GM12878 (cell line): Measurements from ENCODE around the gene TYSND1. TPM values are rescaled to one million over a fixed set of nuclear protein-coding genes. Genes with fewer than 3 reads are reported as not detected.

ENCODE experiments used
- ATAC-seq: fragments of 200-7000 bp; cut with Tn5 transposase; 3 replicates; pipeline ENCODE4 v1.9.1; 2020; ENCODE audit warnings: mild to moderate bottlenecking, moderate library complexity
- BruUV-seq: library from RNA; stranded (reverse); fragments of 400-500 nt; replicated peaks from 2 replicates; lab custom pipeline; 2021; lab: Mats Ljungman, UMichigan
- CTCF ChIA-PET: fragments of 300-600 bp; sonication (Branson Sonifier 250); formaldehyde crosslinking; extraction: SDS; loops from one replicate; lab custom pipeline; 2021; ENCODE audit warnings: inconsistent platforms; lab: Yijun Ruan, JAX
- POLR2A ChIA-PET: fragments of 350-600 bp; formaldehyde crosslinking; extraction: SDS; loops from one replicate; lab custom pipeline; 2021; ENCODE audit warnings: inconsistent platforms; lab: Charles Lee
- RAD21 ChIA-PET: fragments of 300-600 bp; sonication (Branson Sonifier 250); formaldehyde crosslinking; loops from one replicate; lab custom pipeline; 2023; ENCODE audit warnings: antibody characterized with exemption; ENCODE audit not compliant: unreplicated experiment; lab: Charles Lee
- SMC1A ChIA-PET: fragments of 300-600 bp; sonication (Branson Sonifier 250); formaldehyde crosslinking; loops from one replicate; lab custom pipeline; 2023; ENCODE audit not compliant: unreplicated experiment, uncharacterized antibody; lab: Charles Lee
- DNase-seq: peaks from one replicate; pipeline ENCODE4 v3.0.0-alpha.2; 2011; ENCODE audit warnings: low read depth, low spot score
- FAIRE-seq: peaks from 3 replicates; lab custom pipeline; 2011; peaks lifted over from hg19 to GRCh38; lab: Jason Lieb, UNC
- H2AFZ ChIP-seq: 2 replicates; pipeline ENCODE4 v1.6.0; 2011; ENCODE audit warnings: low read depth, low read length, control low read depth; ENCODE audit not compliant: control insufficient read depth
- H3K27ac ChIP-seq: 2 replicates; pipeline ENCODE4 v1.5.1; 2011; ENCODE audit warnings: control low read depth; ENCODE audit not compliant: control insufficient read depth, insufficient read depth
- H3K27me3 ChIP-seq, 2 experiments: replicated peaks in 1 of 2; 2 replicates each; pipeline versions ENCODE4 v1.6.0 to v1.6.1; 2011; ENCODE audit warnings: low read length in 1 of 2; ENCODE audit not compliant: control insufficient read depth in 2 of 2, insufficient read depth in 2 of 2
- H3K36me3 ChIP-seq, 2 experiments: 2 replicates each; pipeline ENCODE4 v1.5.1; 2011; ENCODE audit warnings: low read length in 1 of 2; ENCODE audit not compliant: control insufficient read depth in 2 of 2, insufficient read depth in 2 of 2
- H3K4me1 ChIP-seq: 2 replicates; pipeline ENCODE4 v1.6.1; 2011; ENCODE audit warnings: mild to moderate bottlenecking, low read length, moderate library complexity, mixed read lengths; ENCODE audit not compliant: control insufficient read depth, insufficient read depth
- H3K4me2 ChIP-seq: 2 replicates; pipeline ENCODE4 v1.6.0; 2011; ENCODE audit warnings: control low read depth; ENCODE audit not compliant: control insufficient read depth, insufficient read depth
- H3K4me3 ChIP-seq: fragments of 200-600 bp; sonication (generic); 2 replicates; pipeline ENCODE4 v1.5.1; 2016
- H3K79me2 ChIP-seq: 2 replicates; pipeline ENCODE4 v1.6.0; 2011; ENCODE audit warnings: low read length; ENCODE audit not compliant: control insufficient read depth, insufficient read depth
- H3K9ac ChIP-seq: 2 replicates; pipeline ENCODE4 v1.8.0; 2011; ENCODE audit warnings: low read length, control low read depth, mixed read lengths; ENCODE audit not compliant: control insufficient read depth, insufficient read depth
- H3K9me3 ChIP-seq: replicated peaks from 3 replicates; pipeline ENCODE4 v1.5.1; 2011; ENCODE audit warnings: mild to moderate bottlenecking, low read length; ENCODE audit not compliant: control insufficient read depth, insufficient read depth
- H4K20me1 ChIP-seq: 2 replicates; pipeline ENCODE4 v1.6.0; 2011; ENCODE audit not compliant: control insufficient read depth, insufficient read depth
- CBX5 ChIP-seq: sonication (generic); IDR thresholded peaks from 2 replicates; pipeline ENCODE4 v1.6.1; 2016; ENCODE audit warnings: low read depth, moderate library complexity, mild to moderate bottlenecking, inconsistent platforms
- CHD2 ChIP-seq: IDR thresholded peaks from 2 replicates; pipeline ENCODE4 v1.6.1; 2011; ENCODE audit warnings: low read depth, low read length, improper control_type of control experiment, borderline replicate concordance
- EGR1 ChIP-seq, 2 experiments: IDR thresholded peaks; 1 replicate in 1 of 2; 2 replicates in 1 of 2; pipeline ENCODE4 v1.6.1; 2011 to 2012; ENCODE audit warnings: low read depth in 2 of 2, low read length in 2 of 2, borderline replicate concordance in 1 of 2, mild to moderate bottlenecking in 1 of 2, moderate library complexity in 1 of 2
- EP300 ChIP-seq, 2 experiments: fragments of 150-350 bp in 1 of 2; IDR thresholded peaks; 2 replicates each; pipeline ENCODE4 v1.6.1; 2011 to 2012; ENCODE audit warnings: low read depth in 2 of 2, low read length in 2 of 2, borderline replicate concordance in 1 of 2, improper control_type of control experiment in 1 of 2, inconsistent platforms in 1 of 2; ENCODE audit not compliant: control insufficient read depth in 1 of 2
- ESRRA ChIP-seq: IDR thresholded peaks from 2 replicates; pipeline ENCODE4 v1.6.1; 2012; ENCODE audit warnings: mild to moderate bottlenecking, low read length, improper control_type of control experiment
- EZH2 ChIP-seq: IDR thresholded peaks from 2 replicates; pipeline ENCODE4 v1.6.1; 2012; ENCODE audit warnings: low read depth, mild to moderate bottlenecking, control low read depth, inconsistent platforms, low read length, borderline replicate concordance; ENCODE audit not compliant: control insufficient read depth
- LARP7 ChIP-seq: fragments of 450-650 bp; IDR thresholded peaks from 2 replicates; pipeline ENCODE4 v1.6.1; 2017; ENCODE audit warnings: mild to moderate bottlenecking
- NFXL1 ChIP-seq: fragments of 450-650 bp; IDR thresholded peaks from 2 replicates; pipeline ENCODE4 v1.6.1; 2017; ENCODE audit warnings: antibody characterized with exemption, mild to moderate bottlenecking, borderline replicate concordance
- NR2C1 ChIP-seq: fragments of 450-650 bp; IDR thresholded peaks from 2 replicates; pipeline ENCODE4 v1.6.1; 2017; ENCODE audit warnings: antibody characterized with exemption, mild to moderate bottlenecking, moderate library complexity
- PML ChIP-seq: IDR thresholded peaks from 2 replicates; pipeline ENCODE4 v1.6.1; 2012; ENCODE audit warnings: low read length, inconsistent platforms
- SRF ChIP-seq, 2 experiments: IDR thresholded peaks; 2 replicates each; pipeline ENCODE4 v1.6.1; 2011; ENCODE audit warnings: low read depth in 2 of 2, low read length in 2 of 2, mild to moderate bottlenecking in 1 of 2, moderate library complexity in 1 of 2
- SUPT20H ChIP-seq: IDR thresholded peaks from 2 replicates; pipeline ENCODE4 v1.6.1; 2011; ENCODE audit warnings: low read depth, mild to moderate bottlenecking, low read length, moderate library complexity, borderline replicate concordance; ENCODE audit not compliant: control insufficient read depth
- YY1 ChIP-seq: IDR thresholded peaks from 2 replicates; pipeline ENCODE4 v1.6.1; 2011; ENCODE audit warnings: low read depth, mild to moderate bottlenecking, low read length
- ZZZ3 ChIP-seq: IDR thresholded peaks from 2 replicates; pipeline ENCODE4 v1.6.1; 2011; ENCODE audit warnings: low read depth; ENCODE audit not compliant: control insufficient read depth, insufficient read length
- WGBS: methylation state at CpG from one replicate; pipeline ENCODE4 v1.1.6; 2016; ENCODE audit warnings: low lambda C conversion rate; ENCODE audit not compliant: insufficient replicate concordance, insufficient coverage; ENCODE audit errors: missing lambda C conversion rate; 5-methylcytosine and 5-hydroxymethylcytosine counted together
- in situ Hi-C: fragments of 300-500 bp; cut with MboI; formaldehyde crosslinking; loops from 9 replicates; pipeline ENCODE4 v1.14.3; 2018; ENCODE audit warnings: mixed read lengths
- intact Hi-C: fragments of 100-400 bp; cut with micrococcal nuclease; formaldehyde crosslinking; loops from one replicate; pipeline ENCODE4 v1.14.2; 2022; ENCODE audit not compliant: unreplicated experiment
- polyA plus RNA-seq, 11 experiments: library from polyadenylated mRNA; depleted of rRNA in 4 of 11; unstranded in 6 of 11; stranded (reverse) in 5 of 11; fragments of >200 nt; fragmentation: Nextera tagmentation in 4 of 11; fragmentation: Illumina TruSeq in 1 of 11; extraction: Ambion mirVana in 4 of 11; extraction: Trizol in 1 of 11; gene quantifications; 1 replicate in 1 of 11; 2 replicates in 10 of 11; pipeline versions ENCODE4 v1.2.1 to v1.2.3, GENCODE V29; 2011 to 2016; ENCODE audit warnings: inconsistent platforms in 2 of 11, missing spikeins in 2 of 11, low read depth in 1 of 11
- total RNA-seq, 4 experiments: library from RNA; depleted of rRNA in 3 of 4; stranded (reverse); fragments of >200 nt in 3 of 4; fragmentation: Illumina TruSeq in 1 of 4; extraction: Trizol in 1 of 4; gene quantifications; 2 replicates each; pipeline versions ENCODE4 v1.2.1 to v1.2.3, GENCODE V29; 2013 to 2021
- TF ChIP-seq, protein P1 (sequence below), 3 experiments: IDR thresholded peaks in 2 of 3; conservative IDR thresholded peaks in 1 of 3; 2 replicates each; pipeline ENCODE4 v1.5.1; 2011; ENCODE audit warnings: low read depth in 3 of 3, low read length in 3 of 3, mild to moderate bottlenecking in 3 of 3, control low read depth in 2 of 3, moderate library complexity in 2 of 3, inconsistent platforms in 1 of 3, mixed read lengths in 1 of 3; ENCODE audit not compliant: control insufficient read depth in 2 of 3, insufficient read depth in 1 of 3; ENCODE audit errors: extremely low read depth in 1 of 3
- TF ChIP-seq, protein P2 (sequence below): fragments of 450-650 bp; IDR thresholded peaks from 2 replicates; pipeline ENCODE4 v1.6.1; 2017; ENCODE audit warnings: low read depth, mild to moderate bottlenecking, moderate library complexity
- TF ChIP-seq, protein P3 (sequence below): fragments of 450-650 bp; formaldehyde crosslinking; IDR thresholded peaks from 2 replicates; pipeline ENCODE4 v1.5.0; 2022; ENCODE audit warnings: mild to moderate bottlenecking, missing genetic modification characterization

TYSND1 gene
- total and polyA plus RNA-seq, 10 of the 15 experiments (the other 5 are each of a cell fraction or from before 2014, with no cell fraction given): 1.9 to 21.4 (median 12.0) TPM

DNA sequence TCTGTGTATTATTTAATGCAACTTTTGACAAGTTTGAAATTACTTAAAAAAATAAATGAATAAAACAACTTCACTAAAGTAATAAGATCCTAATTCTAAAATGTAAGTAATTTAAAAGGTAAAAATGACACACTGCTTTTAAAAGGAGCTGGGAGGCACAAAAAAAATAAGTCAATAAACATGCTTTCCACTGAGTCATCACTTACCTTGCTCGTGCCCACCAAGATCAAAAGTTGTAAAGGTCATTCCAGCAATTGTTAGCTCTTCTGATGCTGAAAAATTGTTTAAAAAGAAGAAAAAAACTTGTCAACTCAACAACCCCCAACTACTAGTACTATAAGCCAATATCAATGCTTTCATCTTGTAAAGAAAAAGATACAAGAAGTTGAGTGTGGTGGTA, 14.3 kb upstream of the TYSND1 start:
- no peak overlapping the region for H3K4me3 ChIP-seq
- TF ChIP-seq SRF (IDR thresholded peaks at IDR 0.05; ENCODE audit: low read depth in 2 of 2, low read length in 2 of 2) (no peak), ZZZ3 (no peak), NFXL1 (no peak), YY1 (no peak), EP300 (IDR thresholded peaks at IDR 0.05; ENCODE audit: borderline replicate concordance in 1 of 2, control insufficient read depth in 1 of 2, low read depth in 2 of 2, low read length in 2 of 2) (no peak), CBX5 (no peak), SUPT20H (no peak), EZH2 (no peak), ESRRA (no peak), NR2C1 (no peak), CHD2 (no peak), PML (no peak), LARP7 (no peak), EGR1 (IDR thresholded peaks at IDR 0.05; ENCODE audit: borderline replicate concordance in 1 of 2, low read depth in 2 of 2, low read length in 2 of 2) (no peak)
- TF ChIP-seq, protein P1, sequence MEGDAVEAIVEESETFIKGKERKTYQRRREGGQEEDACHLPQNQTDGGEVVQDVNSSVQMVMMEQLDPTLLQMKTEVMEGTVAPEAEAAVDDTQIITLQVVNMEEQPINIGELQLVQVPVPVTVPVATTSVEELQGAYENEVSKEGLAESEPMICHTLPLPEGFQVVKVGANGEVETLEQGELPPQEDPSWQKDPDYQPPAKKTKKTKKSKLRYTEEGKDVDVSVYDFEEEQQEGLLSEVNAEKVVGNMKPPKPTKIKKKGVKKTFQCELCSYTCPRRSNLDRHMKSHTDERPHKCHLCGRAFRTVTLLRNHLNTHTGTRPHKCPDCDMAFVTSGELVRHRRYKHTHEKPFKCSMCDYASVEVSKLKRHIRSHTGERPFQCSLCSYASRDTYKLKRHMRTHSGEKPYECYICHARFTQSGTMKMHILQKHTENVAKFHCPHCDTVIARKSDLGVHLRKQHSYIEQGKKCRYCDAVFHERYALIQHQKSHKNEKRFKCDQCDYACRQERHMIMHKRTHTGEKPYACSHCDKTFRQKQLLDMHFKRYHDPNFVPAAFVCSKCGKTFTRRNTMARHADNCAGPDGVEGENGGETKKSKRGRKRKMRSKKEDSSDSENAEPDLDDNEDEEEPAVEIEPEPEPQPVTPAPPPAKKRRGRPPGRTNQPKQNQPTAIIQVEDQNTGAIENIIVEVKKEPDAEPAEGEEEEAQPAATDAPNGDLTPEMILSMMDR (IDR thresholded peaks at IDR 0.05 in 2 of 3, conservative IDR thresholded peaks at IDR 0.05 in 1 of 3; ENCODE audit: control insufficient read depth in 2 of 3, extremely low read depth in 1 of 3, insufficient read depth in 1 of 3, low read depth in 3 of 3, low read length in 3 of 3): no peak
- TF ChIP-seq, protein P2, sequence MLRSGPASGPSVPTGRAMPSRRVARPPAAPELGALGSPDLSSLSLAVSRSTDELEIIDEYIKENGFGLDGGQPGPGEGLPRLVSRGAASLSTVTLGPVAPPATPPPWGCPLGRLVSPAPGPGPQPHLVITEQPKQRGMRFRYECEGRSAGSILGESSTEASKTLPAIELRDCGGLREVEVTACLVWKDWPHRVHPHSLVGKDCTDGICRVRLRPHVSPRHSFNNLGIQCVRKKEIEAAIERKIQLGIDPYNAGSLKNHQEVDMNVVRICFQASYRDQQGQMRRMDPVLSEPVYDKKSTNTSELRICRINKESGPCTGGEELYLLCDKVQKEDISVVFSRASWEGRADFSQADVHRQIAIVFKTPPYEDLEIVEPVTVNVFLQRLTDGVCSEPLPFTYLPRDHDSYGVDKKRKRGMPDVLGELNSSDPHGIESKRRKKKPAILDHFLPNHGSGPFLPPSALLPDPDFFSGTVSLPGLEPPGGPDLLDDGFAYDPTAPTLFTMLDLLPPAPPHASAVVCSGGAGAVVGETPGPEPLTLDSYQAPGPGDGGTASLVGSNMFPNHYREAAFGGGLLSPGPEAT: no peak
- TF ChIP-seq, protein P3, sequence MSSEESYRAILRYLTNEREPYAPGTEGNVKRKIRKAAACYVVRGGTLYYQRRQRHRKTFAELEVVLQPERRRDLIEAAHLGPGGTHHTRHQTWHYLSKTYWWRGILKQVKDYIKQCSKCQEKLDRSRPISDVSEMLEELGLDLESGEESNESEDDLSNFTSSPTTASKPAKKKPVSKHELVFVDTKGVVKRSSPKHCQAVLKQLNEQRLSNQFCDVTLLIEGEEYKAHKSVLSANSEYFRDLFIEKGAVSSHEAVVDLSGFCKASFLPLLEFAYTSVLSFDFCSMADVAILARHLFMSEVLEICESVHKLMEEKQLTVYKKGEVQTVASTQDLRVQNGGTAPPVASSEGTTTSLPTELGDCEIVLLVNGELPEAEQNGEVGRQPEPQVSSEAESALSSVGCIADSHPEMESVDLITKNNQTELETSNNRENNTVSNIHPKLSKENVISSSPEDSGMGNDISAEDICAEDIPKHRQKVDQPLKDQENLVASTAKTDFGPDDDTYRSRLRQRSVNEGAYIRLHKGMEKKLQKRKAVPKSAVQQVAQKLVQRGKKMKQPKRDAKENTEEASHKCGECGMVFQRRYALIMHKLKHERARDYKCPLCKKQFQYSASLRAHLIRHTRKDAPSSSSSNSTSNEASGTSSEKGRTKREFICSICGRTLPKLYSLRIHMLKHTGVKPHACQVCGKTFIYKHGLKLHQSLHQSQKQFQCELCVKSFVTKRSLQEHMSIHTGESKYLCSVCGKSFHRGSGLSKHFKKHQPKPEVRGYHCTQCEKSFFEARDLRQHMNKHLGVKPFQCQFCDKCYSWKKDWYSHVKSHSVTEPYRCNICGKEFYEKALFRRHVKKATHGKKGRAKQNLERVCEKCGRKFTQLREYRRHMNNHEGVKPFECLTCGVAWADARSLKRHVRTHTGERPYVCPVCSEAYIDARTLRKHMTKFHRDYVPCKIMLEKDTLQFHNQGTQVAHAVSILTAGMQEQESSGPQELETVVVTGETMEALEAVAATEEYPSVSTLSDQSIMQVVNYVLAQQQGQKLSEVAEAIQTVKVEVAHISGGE (CRISPR knock-in tag): no peak

More for the DNA sequence above, 14.3 kb upstream of the TYSND1 start:
- Histone ChIP-seq H3K27ac (no peak overlapping the region), H3K9me3 (no peaks in the 10 kb centered on the region), H3K4me1 (peaks cover 21% of the 10 kb centered on the region), H3K79me2 (peaks cover 57% of the 10 kb centered on the region), H3K27me3 (no peaks in the 10 kb centered on the region), H3K36me3 (peaks cover 6 to 24% of the 10 kb centered on the region in 2 experiments), H3K4me2 (no peak overlapping the region), H2AFZ (no peak overlapping the region), H3K9ac (no peak overlapping the region), H4K20me1 (no peaks in the 10 kb centered on the region)
- ChIA-PET CTCF (interaction anchor here (0.6 to 3.7 kb wide), 4 partner anchors 11 to 203 kb away, joined by 3 to 35 read pairs (median 4); partner anchors contain the start of gene TYSND1), POLR2A (interaction anchor here (1.0 to 2.4 kb wide), 2 partner anchors 11 to 61 kb away, joined by 5 to 9 read pairs; no protein-coding TSS in a partner anchor), SMC1A (interaction anchor here (0.9 to 3.3 kb wide), 4 partner anchors 8 to 14 kb away, joined by 3 to 23 read pairs (median 4); partner anchors contain the start of genes SAR1A and TYSND1), RAD21 (interaction anchor here (1.8 to 3.3 kb wide), 2 partner anchors 10 to 14 kb away, joined by 5 to 30 read pairs; partner anchors contain the start of genes SAR1A and TYSND1)
- ATAC-seq: no peak
- BruUV-seq: no TSS peak
- no peak for FAIRE-seq
- in situ Hi-C loops (no loop called here), intact Hi-C loops (no loop called here)
- WGBS: 33% methylated on average over 1 of the region's 1 CpG
- DNase-seq: no peak
